ENCODE results near the gene PTRH1.
A peak's percentile ranks its signal among the peaks of the same experiment; 100 is the strongest.

Gene PTRH1

DNA sequence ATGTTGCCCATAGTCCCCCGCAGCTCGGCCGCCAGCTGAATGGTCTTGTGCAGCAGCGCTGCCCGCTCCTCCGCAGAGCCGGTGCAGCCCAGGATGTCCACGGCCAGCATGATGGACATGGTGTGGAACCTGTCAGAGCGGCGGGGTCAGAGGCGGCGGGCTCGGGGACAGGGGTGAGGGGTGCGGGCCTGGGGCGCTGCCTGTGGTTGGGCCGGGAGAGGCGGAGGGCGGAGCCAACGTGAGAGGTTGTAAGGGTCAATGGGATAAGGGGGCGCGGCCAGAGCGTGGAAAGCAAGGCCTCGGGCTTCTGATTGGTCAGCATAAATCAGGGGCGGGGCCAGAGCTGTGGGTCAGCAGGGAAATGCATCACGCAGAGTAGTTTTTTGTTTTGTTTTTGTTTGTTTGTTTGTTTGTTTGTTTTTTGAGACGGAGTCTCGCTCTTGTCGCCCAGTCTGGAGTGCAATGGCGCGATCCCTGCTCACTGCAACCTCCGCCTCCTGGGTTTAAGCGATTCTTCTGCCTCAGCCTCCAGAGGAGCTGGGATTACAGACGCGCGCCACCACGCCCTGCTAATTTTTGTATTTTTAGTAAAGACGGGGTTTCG is 26.5 kb upstream of the PTRH1 start:
- DNase-seq (ENCODE audit: low read depth) = no peak

DNA sequence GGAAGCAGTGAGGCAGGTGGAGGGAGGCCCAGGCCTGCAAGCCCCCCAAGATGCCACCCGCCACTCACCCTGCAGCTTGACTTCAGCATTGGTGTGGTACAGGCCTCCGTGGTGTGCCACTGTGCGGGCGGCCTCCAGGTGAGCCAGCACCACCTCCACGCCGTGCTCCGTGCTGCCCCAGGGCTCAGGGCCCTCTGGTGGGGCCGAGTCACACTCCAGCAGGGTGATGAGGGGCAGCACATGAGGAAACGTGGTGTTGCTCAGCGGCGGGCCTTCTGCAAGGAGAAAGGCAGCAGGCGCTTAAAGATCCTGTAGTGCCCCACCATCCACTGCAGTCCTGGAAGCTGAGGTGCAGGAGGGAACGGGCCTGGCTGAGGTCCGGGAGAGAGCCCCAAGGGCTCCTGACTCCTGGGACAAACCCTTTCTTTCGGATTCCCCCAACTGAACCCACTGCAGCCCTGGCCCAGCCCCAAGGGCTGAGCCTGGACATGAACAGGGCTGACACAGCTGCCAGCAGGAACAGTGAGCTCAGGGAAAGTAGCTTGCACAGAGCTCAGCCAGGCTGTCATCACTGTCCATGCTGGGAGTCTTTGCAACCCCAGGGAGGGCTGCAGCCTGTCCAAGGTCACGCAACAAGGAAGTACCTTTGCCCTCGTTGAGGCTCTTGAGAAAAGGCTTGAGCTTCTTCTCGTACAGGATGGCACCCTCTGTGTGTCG is 24.3 kb upstream of the PTRH1 start:
- no peak for DNase-seq (ENCODE audit: low read depth)

DNA sequence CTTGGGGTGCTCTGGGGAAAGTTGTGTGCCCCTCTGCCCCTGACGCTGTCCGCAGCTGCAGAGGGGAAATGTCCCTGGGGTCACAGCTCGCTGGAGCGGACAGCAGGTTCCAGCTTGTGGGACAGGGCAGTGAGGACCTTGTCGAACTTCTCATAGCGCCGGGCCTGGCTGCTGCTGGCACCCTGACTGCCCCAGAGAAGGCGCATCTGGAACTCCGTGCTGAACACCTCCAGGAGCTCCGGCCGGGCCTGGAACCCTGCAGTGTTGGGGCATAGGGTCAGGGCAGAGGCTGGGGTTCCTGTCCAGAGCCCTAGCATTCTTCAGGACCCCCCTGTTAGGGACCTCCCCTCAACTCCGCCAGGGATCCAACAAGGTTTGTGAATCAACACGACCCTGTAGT is 23.2 kb upstream of the PTRH1 start:
- no peak for DNase-seq (ENCODE audit: low read depth)

DNA sequence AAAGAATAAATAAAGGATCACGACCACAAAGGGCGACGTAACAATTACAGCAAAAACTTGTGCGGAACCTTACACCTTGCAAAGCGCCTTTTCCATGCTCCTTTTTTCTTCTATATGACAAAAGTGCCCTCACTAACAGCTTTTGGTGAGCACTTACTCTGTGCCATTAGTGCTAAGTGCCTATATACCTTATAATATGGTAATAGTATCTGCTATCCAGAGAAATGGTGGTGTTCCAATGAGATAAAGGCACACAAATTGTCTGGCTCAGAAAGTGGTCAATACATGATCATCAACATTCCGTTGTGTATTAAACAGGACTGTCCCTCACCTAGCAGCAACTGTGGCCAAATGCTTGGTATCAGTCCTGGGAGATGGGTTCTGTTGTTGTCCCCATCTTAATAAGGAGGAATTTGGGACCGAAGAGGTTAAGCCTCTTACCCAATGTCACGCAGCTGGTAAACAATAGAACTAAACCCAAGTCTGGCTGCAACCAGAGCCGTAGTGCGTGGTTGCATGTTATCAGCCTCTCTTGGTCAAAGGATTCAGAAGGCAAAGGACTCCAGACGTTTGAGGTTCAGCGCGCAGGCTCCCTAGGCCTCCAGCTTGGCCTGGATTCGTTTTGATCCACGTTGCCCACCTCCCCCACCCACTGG is 20.2 kb upstream of the PTRH1 start:
- DNase-seq (ENCODE audit: low read depth) = no peak

DNA sequence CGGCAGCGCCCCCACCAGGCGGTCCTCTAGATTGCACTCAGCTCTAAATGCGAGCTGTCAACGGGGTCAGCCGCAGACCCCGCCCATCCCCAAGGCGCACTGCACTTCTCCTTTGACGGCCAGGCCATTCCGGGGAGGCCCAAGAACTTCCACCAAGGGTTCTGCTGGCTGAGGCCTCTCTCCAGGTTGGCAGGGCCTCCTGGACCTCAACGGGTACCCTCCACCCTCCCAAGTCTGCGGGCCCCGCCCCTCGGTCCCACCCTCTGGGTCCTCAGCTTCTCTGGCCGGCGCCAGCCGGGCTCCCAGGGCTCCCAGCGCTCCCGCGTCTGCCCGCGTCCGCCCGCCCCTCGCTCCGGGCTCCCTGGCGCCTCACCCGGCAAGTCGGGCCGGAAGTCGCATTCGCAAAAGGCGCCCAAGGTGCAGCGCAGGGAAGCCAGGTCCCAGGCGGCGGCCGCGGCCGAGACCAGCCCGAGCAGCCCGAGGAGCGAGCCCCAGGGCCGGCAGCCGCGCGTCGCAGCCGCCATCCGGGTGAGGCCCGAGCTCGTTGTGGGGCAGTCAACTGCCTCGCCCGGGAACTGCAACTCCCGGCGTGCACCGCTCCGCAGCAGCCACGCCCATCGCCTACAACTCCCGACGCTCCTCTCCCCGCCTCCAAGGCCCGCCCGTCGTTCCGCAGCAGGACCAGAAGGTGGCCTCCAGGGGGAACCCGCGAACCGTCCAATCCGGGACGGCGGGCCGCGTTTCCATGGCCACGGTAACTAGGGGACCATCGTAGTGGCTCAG is 19.5 kb upstream of the PTRH1 start, which contains the start of gene TOR2A:
Gene TOR2A (minus strand): TSS at position 548 of the 783 bp plus-strand sequence. CDS start 24 bp downstream, at position 524.
- peak; percentile 99 for DNase-seq (ENCODE audit: low read depth)

DNA sequence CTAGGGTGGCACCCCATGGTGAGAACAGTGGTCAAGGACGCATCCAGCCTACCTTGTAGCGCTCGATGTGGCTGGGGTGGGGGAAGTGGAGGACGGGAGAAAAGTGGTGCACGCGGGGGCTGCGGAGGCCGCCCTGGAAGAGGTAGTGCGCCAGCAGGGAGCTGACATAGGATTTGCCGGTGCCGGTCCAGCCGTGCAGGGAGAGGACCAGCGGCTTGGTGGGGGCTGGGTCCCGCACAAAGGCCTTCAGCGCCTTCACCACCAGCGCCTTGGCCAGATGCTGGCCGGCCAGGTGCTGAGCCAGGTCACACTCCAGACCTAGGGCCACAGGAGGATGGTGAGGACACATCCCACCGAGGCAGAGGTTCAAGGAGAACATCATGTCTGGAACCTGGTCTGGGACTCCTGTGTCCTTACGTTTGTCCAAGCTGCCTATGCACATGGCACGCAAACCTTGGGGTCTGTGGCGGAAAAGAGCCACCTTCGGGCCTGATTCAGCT is 18.8 kb upstream of the PTRH1 start:
- no peak for DNase-seq (ENCODE audit: low read depth)

DNA sequence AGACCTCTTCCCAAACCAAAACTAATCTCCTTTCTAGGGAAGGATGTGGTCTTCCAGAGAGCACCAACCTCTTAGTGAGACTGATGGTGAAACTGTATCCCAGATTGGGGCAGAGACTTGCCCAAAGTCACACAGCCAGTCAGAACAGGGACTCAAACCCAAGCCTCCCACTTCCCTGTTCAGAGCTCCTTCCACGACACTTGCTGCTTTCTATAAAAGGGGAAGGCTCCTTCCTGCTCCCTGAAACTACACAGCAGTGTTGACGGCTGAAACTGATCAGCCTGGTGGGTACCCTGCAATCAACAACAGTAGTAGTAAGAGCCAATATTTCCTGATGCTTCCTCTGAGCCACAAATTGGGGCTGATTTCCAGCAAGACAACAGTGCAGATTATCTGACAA is 18.2 kb upstream of the PTRH1 start:
- DNase-seq (ENCODE audit: low read depth) = no peak

DNA sequence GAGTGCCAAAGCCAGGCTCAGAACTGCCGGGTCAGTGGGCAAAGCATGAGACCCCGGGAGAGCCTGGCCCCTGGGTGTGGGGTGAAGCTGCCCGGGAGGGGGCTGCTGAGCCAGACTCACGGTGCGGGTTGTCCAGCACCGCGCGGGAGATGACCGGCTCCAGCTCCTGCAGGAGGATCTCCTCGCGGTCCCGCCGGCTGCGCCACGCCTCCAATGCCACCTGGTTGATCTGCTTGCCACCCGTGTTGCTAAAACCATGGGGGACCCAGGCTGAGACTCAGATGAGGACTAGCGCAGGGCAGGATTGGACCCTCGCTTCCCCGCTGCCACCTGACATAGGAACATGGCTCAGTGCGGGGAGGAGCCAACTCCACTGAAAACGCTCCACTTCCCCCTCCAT is 17.0 kb upstream of the PTRH1 start:
- DNase-seq (ENCODE audit: low read depth) = no peak

DNA sequence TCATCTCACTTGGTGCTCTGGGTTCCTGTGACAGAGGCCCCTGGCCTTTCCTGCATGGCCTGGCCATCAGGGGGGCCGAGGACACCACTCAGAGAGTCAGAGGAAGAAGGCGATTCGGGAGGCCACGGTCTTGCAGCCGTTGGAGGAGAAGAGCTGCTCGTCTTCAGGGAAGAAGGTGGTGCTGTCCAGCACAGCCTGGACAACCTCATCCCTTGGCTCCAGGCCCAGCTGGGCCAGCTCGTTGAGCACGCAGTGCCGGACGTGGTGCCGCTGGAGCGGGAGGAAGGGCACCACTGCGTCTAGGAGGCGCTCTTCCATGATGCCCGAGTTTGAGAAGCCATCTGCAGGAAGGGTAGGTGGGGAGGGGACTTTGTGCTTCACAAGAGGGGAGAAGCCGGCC is 16.5 kb upstream of the PTRH1 start:
- no peak for DNase-seq (ENCODE audit: low read depth)

DNA sequence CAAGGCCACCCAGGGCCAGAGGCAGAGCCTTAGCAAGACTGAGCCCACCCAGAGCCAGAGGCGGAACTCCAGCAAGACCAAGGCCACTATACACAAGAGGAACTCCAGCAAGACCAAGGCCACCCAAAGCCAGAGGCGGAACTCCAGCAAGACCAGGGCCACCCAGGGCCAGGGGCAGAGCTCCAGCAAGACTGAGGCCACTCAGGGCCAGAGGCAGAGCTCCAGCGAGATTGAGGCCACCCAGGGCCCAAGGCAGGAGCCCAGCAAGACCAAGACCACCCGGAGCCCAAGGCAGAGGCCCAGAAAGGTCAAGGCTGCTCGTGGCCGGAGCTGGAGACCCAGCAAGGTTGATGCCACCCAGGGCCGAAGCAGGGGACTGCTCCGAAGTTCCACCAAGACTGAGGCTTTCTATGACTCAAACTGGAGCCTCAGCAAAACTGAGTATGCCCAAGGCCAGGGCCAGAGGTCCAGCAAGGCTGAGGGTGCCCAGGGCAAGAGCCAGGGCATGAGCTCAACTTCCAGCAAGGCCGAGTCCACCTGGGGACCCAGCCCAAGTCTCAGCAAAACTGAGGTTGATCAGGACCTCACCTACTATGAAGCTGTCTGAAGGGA is 15.4 kb upstream of the PTRH1 start:
- no peak for DNase-seq (ENCODE audit: low read depth)

DNA sequence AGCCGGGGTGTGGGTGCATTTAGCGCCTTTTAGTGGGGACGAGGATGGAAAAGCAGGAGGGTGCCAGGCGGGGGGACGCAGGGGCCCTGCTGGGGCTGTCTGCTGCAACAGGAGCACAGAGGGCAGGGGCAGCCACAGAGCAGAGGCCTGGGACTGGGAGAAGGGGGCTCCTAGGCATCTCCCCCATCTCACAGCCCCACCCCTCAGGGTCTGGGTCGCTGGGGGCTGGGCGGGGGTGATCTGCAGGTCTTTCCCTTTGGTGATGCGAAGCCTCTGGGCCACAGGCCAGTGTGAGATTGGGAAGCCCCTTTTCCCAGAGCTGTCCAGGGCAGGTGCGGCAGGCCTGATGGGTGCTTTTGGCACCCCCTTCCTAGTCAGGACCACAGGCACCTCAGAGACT is 14.8 kb upstream of the PTRH1 start:
- DNase-seq (ENCODE audit: low read depth) = no peak

DNA sequence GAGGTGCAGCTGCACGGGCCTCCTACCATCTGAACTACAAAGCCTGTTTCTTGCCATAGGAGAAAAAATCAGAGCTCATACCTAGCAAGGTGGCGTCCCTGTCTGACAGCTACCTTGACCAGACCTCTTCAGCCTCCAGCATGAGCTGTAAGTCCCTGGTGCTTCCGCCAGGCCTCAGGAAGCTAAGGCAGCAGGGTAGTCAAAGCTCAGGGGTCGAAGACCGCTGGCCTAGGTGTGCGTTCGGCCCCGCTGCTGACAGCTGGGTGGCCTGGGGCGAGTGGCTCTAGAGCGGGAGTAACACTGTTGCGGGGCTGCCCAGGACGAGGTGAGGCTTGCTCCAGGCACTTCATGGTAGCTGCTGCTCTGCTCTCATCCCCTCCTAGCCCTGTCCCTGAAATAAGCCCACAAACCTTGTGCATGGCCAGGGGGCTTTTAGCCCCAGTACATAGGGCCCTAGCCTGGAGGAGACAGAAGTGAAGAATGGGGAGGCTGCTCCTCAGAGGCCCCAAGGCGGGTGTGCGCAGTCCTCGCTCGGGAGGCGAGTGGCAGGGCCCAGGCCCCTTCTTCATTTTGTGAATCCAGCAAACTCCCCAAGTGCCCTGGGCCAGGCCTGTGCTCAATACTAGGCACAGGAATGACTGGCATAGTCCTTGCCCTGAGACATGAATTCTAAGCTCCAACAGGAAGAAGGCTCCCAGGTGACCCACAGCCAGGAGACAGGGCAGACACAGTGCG is 14.2 kb upstream of the PTRH1 start:
- DNase-seq (ENCODE audit: low read depth) = no peak

DNA sequence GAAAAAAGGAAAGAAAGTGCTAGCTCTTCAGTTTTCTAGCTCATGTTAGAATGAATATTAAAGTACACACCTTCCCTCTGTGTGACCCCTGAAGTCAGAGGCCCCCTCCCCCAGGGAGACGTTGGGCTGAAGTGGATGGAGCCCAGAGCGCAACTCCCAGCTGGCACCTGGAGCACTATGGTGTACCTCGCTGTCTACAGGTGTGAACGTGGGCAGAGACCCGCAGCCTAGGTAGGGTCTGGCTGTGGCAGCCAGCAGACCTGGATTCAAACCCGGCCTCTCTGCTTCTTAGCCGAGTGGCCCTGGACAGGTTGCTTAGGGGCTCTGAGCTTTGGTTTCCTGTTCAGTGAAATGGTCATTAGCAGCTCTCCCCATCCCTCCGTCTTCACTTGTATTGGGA is 13.3 kb upstream of the PTRH1 start:
- no peak for DNase-seq (ENCODE audit: low read depth)

DNA sequence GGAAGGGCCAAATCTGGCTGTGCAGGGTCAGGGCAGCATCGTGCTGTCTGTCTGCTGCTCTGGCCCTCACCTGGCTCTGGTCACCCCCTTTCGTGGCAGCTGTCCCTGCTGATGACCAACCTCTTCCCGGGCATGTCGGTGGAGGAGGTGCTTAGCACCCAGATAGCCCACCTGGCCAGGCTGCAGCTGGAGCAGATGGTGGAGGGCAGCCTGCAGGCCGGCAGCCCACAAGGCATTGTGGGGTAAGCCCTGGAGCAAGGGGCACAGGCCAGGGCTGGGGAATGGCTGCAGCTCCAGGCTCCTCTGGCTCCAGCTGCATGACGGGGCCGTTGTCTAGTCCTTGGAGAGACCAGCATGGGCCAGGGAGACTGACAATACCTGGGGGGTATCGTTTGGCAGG is 11.4 kb upstream of the PTRH1 start:
- no peak for DNase-seq (ENCODE audit: low read depth)

DNA sequence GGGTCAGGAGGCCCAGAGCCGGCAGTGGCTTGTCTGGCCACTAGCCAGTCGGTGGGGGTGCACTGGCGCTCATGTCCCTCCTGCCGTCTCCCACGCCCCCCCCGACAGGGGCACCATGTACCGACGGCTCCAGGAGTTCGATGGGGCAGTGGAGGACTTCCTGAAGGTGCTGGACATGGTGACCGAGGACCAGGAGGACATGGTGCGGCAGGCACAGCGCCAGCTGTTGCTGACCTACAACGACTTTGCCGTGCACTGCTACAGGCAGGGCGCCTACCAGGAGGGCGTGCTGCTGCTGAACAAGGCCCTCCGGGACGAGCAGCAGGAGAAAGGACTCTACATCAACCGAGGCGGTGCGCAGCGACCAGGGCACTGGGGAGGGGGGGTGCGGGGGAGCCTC is 8.5 kb upstream of the PTRH1 start:
- no peak for DNase-seq (ENCODE audit: low read depth)

DNA sequence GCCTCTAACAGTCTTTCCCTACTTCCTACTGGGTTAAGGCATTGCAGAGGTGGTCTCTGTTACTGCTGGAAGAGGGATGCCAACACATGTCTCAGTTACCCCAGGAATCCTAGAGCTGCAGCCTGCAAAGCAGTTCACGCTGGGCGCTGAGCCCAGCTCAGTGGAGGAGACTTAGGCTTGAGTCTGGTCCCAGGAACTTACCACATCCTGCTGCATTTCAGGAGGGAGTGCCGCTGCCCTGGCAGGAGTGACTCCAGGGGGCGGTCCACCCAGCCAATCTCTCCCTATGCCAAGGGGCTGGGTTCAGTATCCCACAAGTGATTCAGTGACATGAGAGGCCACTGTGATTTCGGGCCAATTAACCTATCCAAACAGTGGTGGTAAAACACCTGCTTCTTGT is 8.0 kb upstream of the PTRH1 start:
- no peak for DNase-seq (ENCODE audit: low read depth)

DNA sequence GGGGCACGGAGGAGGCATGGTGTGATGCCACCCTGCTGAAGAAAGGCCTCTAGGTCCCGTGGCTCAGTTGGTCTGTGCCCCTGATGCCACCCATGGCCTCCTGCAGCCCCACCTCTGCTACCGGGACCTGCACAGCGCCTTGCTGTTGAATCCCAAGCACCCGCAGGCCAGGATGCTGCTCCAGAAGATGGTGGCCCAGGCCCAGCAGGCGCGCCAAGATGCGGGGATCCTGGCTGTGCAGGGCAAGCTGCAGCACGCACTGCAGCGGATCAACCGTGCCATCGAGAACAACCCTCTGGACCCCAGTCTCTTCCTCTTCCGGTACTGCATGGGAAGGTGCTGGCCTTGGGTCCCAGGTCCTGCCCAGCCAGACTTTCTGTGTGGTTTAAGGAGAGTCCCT is 7.5 kb upstream of the PTRH1 start:
- DNase-seq (ENCODE audit: low read depth) = no peak

DNA sequence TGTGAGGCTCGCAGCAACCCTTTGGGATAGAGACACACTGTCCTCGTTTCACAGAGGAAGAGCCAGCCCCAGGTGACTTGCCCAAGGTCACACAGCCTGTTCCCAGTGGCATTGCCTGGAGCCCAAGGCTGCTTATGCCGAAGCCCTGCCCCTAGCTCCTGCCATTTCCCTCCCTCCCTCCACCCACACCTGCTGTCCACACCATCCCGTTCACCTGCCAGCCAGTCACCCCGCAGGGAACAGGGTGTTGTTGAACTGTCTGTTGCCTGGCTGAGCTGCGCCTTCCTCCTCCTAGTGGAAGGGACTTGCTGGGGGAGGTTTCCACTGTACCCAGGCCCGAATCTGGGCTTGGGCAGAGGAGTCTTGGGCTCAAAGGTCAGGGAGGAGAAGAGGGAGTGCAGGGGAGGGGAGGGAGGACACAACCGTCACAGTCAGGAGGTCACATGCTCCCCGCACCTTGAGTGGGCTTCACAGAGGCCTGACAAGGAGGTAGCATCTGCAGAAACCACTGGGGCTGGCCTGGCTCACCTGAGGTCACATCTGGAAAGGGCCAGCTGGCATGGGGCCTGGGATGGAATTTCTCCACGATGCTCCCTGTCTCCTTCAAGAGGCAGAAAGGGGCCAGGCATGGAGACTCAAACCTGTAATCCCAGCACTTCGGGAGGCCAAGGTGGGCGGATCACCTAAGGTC is 6.7 kb upstream of the PTRH1 start:
- no peak for DNase-seq (ENCODE audit: low read depth)

DNA sequence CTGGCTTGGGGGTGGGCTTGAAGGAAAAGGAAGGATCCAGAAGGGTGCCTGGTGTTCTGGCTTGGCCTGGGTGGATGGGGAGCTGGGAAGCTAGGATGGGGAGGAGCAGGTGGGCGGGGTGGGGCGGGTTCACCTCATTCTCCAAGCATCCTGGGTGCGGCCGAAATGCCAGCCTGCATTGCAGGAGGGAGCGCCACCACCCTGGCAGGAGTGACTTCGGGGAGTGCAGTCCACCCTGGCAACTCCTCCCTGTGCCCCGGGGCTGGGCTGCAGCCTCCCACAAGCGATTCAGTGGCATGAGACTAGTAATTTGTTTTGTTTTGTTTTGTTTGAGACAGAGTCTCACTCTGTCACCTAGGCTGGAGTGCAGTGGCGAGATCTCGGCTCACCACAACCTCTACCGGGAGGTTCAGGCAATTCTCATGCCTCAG is 5.9 kb upstream of the PTRH1 start:
- no peak for DNase-seq (ENCODE audit: low read depth)

DNA sequence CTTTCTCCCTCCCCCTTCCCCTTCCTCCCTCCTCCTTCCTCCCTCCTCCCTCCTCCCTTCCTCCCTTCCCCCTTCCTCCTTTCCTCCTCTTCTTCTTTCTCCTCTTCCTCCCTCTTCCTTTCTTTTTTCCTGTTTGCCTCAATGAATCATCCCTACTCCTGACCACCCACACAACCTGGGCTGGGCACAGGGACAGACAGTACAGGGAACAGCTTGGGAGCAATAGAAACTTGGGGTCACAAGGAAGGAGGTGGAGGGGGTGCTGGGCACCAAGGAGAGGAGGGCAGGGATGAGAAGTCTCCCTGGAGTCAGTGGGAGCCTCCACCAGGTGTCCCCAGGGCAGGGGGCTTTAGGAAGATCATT is 5.4 kb upstream of the PTRH1 start:
- DNase-seq (ENCODE audit: low read depth) = no peak

All from stimulated activated CD8-positive, alpha-beta memory T cell treated with anti-CD3 and anti-CD28 coated beads, Interleukin-15, amount 100 ng/mL, for 1 hour (primary cell).